Measurements from ENCODE around the gene BRSK2. TPM values are rescaled to one million over a fixed set of nuclear protein-coding genes. Genes with fewer than 3 reads are reported as not detected.

Gene BRSK2
- polyA plus RNA-seq, 1 experiment: 0.28 TPM

GRCh38 chr11:1369371-1370005 lies 20.2 kb upstream of the BRSK2 start:
- no peak overlapping the region for H3K4me3 ChIP-seq (ENCODE audit: low read depth, low read length)
- CTCF ChIA-PET: no interaction called here
- no peaks in the 10 kb centered on the region for H3K36me3 ChIP-seq (ENCODE audit: control insufficient read depth, insufficient read depth, low read length)
- POLR2A ChIA-PET: no interaction called here
- TF ChIP-seq CTCF (IDR thresholded peaks at IDR 0.05; ENCODE audit: insufficient read depth, low read depth, low read length): no peak
- no peaks in the 10 kb centered on the region for H3K27me3 ChIP-seq (ENCODE audit: control insufficient read depth, insufficient read depth, low read length)
- no peak for DNase-seq (ENCODE audit: low read depth)

GRCh38 chr11:1370186-1371025 lies 19.3 kb upstream of the BRSK2 start:
- POLR2A ChIA-PET: no interaction called here
- no peak for DNase-seq (ENCODE audit: low read depth)
- TF ChIP-seq CTCF (IDR thresholded peaks at IDR 0.05; ENCODE audit: insufficient read depth, low read depth, low read length): no peak
- Histone ChIP-seq H3K36me3 (ENCODE audit: control insufficient read depth, insufficient read depth, low read length) (no peaks in the 10 kb centered on the region), H3K4me3 (ENCODE audit: low read depth, low read length) (no peak overlapping the region), H3K27me3 (ENCODE audit: control insufficient read depth, insufficient read depth, low read length) (no peaks in the 10 kb centered on the region)
- CTCF ChIA-PET: no interaction called here

GRCh38 chr11:1371026-1371325 lies 18.8 kb upstream of the BRSK2 start:
- no peaks in the 10 kb centered on the region for H3K27me3 ChIP-seq (ENCODE audit: control insufficient read depth, insufficient read depth, low read length)
- no peak for TF ChIP-seq CTCF (IDR thresholded peaks at IDR 0.05; ENCODE audit: insufficient read depth, low read depth, low read length)
- no peak overlapping the region for H3K4me3 ChIP-seq (ENCODE audit: low read depth, low read length)
- CTCF ChIA-PET: no interaction called here
- no peak for DNase-seq (ENCODE audit: low read depth)
- POLR2A ChIA-PET: no interaction called here
- no peaks in the 10 kb centered on the region for H3K36me3 ChIP-seq (ENCODE audit: control insufficient read depth, insufficient read depth, low read length)

DNA sequence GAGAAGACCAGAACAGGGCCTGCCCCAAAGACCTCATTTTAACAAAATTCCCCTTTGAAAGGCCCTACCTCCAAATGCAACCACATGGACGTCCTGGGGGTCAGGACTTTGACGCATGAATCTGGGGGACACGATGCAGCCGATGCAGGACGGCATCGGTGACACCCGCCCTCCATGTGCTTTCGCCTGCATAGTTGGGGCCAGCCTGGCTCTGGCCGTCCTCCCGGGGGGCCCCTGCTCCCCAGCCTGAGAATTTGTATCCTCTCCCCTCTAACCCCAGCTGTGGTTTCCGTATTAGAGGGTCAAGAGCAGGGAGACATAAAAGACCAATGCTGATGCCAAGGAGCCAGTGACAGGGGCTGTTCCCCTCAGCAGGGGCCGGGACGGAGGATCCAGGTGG lies 18.4 kb upstream of the BRSK2 start:
- CTCF ChIA-PET: no interaction called here
- no peak for TF ChIP-seq CTCF (IDR thresholded peaks at IDR 0.05; ENCODE audit: insufficient read depth, low read depth, low read length)
- Histone ChIP-seq H3K4me3 (ENCODE audit: low read depth, low read length) (no peak overlapping the region), H3K27me3 (ENCODE audit: control insufficient read depth, insufficient read depth, low read length) (no peaks in the 10 kb centered on the region), H3K36me3 (ENCODE audit: control insufficient read depth, insufficient read depth, low read length) (no peaks in the 10 kb centered on the region)
- no peak for DNase-seq (ENCODE audit: low read depth)
- POLR2A ChIA-PET: no interaction called here

DNA sequence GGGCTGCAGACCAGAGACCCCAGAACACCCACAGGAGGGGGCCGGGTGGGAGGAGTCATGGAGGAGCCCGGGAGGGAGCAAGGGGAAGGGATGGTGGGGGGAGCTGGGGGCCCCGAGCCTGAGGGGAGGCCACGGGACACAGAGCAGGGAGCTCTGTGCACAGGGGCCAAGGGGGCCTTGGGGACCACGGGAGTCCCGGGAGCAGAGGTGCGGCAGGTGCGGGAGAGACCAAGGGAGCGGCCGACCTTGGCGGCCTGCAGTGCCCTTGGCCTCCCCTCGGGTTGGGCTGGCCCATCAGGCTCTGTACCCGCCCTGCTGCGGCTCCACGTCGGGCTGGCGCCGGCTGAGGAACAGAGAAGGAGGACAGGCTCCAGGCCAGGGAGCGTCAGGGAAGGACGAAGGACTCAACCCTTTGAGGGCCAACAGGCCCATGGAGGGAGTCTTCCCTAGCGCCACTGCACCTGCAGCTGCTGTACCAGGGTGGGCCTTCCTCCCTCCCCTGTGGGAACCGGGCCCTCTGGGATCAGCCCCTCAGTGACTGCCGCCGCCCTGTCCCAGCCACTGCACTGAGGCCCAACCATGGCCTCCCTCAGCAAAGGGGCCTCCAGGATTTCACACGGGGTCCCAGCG lies 17.8 kb upstream of the BRSK2 start:
- POLR2A ChIA-PET: no interaction called here
- Histone ChIP-seq H3K27me3 (ENCODE audit: control insufficient read depth, insufficient read depth, low read length) (no peaks in the 10 kb centered on the region; the same call in 1 of the 2 replicates), H3K36me3 (ENCODE audit: control insufficient read depth, insufficient read depth, low read length) (no peaks in the 10 kb centered on the region), H3K4me3 (ENCODE audit: low read depth, low read length) (no peak overlapping the region)
- CTCF ChIA-PET: no interaction called here
- TF ChIP-seq CTCF (IDR thresholded peaks at IDR 0.05; ENCODE audit: insufficient read depth, low read depth, low read length): no peak
- no peak for DNase-seq (ENCODE audit: low read depth)
